Loucy (cell line): Measurements from ENCODE around the gene HRH2.
A peak's percentile ranks its signal among the peaks of the same experiment; 100 is the strongest.
"Not testable (repeated sequence)": the region's sequence is repeated elsewhere in the genome, so short reads cannot be mapped to it uniquely, and the experiment has no call there.

ENCODE experiments used
- H2AFZ ChIP-seq: fragments of 200-600 bp; sonication (generic); 2 replicates; pipeline ENCODE4 v1.6.0; 2016; ENCODE audit warnings: antibody characterized with exemption, mild to moderate bottlenecking, low read length, moderate library complexity
- H3F3A ChIP-seq: fragments of 200-600 bp; 2 replicates; pipeline ENCODE4 v1.6.0; 2016; ENCODE audit warnings: antibody characterized with exemption, low read depth, mild to moderate bottlenecking
- H3K27me3 ChIP-seq: fragments of 200-600 bp; sonication (generic); 2 replicates; pipeline ENCODE4 v1.6.1; 2014; ENCODE audit warnings: low read length, mild to moderate bottlenecking; ENCODE audit not compliant: insufficient read depth, poor library complexity, severe bottlenecking
- H3K36me3 ChIP-seq: fragments of 200-600 bp; sonication (generic); 2 replicates; pipeline ENCODE4 v1.6.1; 2016; ENCODE audit warnings: low read length; ENCODE audit not compliant: insufficient read depth
- H3K4me1 ChIP-seq: fragments of 200-600 bp; sonication (generic); 2 replicates; pipeline ENCODE4 v1.5.1; 2014; ENCODE audit warnings: low read length, mild to moderate bottlenecking; ENCODE audit not compliant: insufficient read depth, poor library complexity, severe bottlenecking
- H3K4me2 ChIP-seq: fragments of 200-600 bp; sonication (generic); 2 replicates; pipeline ENCODE4 v1.6.0; 2014; ENCODE audit warnings: antibody characterized with exemption, low read length, low read depth, mild to moderate bottlenecking; ENCODE audit not compliant: poor library complexity, severe bottlenecking
- H3K4me3 ChIP-seq: fragments of 200-600 bp; sonication (generic); 2 replicates; pipeline ENCODE4 v1.5.1; 2014; ENCODE audit warnings: low read length, mild to moderate bottlenecking, mixed read lengths; ENCODE audit not compliant: poor library complexity, severe bottlenecking
- H3K79me2 ChIP-seq: fragments of 200-600 bp; sonication (generic); 2 replicates; pipeline ENCODE4 v1.6.1; 2014; ENCODE audit warnings: low read length; ENCODE audit not compliant: insufficient read depth
- H3K9ac ChIP-seq: fragments of 200-600 bp; sonication (generic); 2 replicates; pipeline ENCODE4 v1.6.0; 2014; ENCODE audit warnings: mild to moderate bottlenecking, low read depth, low read length, moderate library complexity; ENCODE audit not compliant: poor library complexity, severe bottlenecking
- H3K9me2 ChIP-seq: fragments of 200-600 bp; sonication (generic); replicated peaks from 2 replicates; pipeline ENCODE4 v1.6.1; 2016; ENCODE audit warnings: low read depth, low read length, mixed read lengths
- H3K9me3 ChIP-seq: fragments of 200-600 bp; sonication (generic); 2 replicates; pipeline ENCODE4 v1.6.1; 2014; ENCODE audit warnings: mild to moderate bottlenecking, antibody characterized with exemption, low read length, low read depth; ENCODE audit not compliant: insufficient read depth
- H4K20me1 ChIP-seq: fragments of 200-600 bp; sonication (generic); 2 replicates; pipeline ENCODE4 v1.6.0; 2014; ENCODE audit warnings: antibody characterized with exemption, low read length, mild to moderate bottlenecking; ENCODE audit not compliant: insufficient read depth, poor library complexity, severe bottlenecking
- EZH2phosphoT487 ChIP-seq: fragments of 200-600 bp; IDR thresholded peaks from 2 replicates; pipeline ENCODE4 v1.6.1; 2018; ENCODE audit warnings: antibody characterized with exemption, mild to moderate bottlenecking, moderate library complexity, borderline replicate concordance
- TF ChIP-seq, protein P1 (sequence below): fragments of 200-600 bp; sonication (generic); conservative IDR thresholded peaks from 2 replicates; pipeline ENCODE4 v1.5.1; 2014; ENCODE audit warnings: mild to moderate bottlenecking, antibody characterized with exemption, low read length

Gene HRH2

DNA sequence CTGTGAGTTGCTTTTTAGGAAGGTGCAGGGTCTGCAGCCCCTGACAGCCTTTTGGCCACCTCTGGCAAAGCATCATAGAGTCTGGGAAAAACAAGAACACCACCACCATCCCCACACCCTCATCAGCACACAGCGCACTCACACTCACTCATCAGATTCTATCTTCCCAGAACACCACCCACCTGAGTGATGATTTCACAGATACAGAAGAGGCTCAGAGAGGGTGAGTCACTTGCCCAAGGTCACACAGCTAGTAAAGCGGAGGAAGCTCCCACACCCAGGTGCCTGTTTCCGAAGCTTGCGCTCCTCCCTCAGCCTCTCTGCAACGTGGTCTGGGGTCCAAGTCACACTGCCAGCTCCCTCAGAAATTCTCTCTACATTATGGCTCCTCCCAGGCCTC, 41.8 kb upstream of the HRH2 start:
- H3K4me2 ChIP-seq = no peak overlapping the region

DNA sequence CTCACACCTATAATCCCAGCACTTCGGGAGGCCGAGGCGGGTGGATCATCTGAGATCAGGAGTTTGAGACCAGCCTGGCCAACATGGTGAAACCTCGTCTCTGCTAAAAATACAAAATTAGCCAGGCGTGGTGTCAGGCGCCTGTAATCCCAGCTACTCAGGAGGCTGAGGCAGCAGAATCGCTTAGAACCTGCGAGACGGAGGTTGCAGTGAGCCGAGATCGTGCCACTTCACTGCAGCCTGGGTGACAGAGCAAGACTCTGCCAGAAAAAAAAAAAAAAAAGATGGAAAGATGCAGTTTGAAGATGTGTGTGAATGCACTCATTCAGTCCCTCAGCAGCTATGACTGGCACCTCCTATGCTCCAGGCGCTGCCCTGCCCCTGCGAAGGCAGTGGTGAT, 41.3 kb upstream of the HRH2 start:
- not testable (repeated sequence) for H3K9me2 ChIP-seq, H3K4me1 ChIP-seq, H2AFZ ChIP-seq, H3K9me3 ChIP-seq, H3F3A ChIP-seq, H3K4me3 ChIP-seq, H3K27me3 ChIP-seq, H4K20me1 ChIP-seq, H3K9ac ChIP-seq, H3K79me2 ChIP-seq, H3K4me2 ChIP-seq, H3K36me3 ChIP-seq

More for the DNA sequence above, 41.8 kb upstream of the HRH2 start:
- no peak overlapping the region for H3K9ac ChIP-seq
- no peaks in the 10 kb centered on the region for H3F3A ChIP-seq
- H3K79me2 ChIP-seq = no peaks in the 10 kb centered on the region
- no peaks in the 10 kb centered on the region for H3K9me3 ChIP-seq
- no peaks in the 10 kb centered on the region for H4K20me1 ChIP-seq
- no peaks in the 10 kb centered on the region for H3K9me2 ChIP-seq
- no peak overlapping the region for H2AFZ ChIP-seq
- H3K27me3 ChIP-seq = no peaks in the 10 kb centered on the region
- H3K36me3 ChIP-seq = no peaks in the 10 kb centered on the region
- no peak overlapping the region for H3K4me3 ChIP-seq
- TF ChIP-seq, protein P1, sequence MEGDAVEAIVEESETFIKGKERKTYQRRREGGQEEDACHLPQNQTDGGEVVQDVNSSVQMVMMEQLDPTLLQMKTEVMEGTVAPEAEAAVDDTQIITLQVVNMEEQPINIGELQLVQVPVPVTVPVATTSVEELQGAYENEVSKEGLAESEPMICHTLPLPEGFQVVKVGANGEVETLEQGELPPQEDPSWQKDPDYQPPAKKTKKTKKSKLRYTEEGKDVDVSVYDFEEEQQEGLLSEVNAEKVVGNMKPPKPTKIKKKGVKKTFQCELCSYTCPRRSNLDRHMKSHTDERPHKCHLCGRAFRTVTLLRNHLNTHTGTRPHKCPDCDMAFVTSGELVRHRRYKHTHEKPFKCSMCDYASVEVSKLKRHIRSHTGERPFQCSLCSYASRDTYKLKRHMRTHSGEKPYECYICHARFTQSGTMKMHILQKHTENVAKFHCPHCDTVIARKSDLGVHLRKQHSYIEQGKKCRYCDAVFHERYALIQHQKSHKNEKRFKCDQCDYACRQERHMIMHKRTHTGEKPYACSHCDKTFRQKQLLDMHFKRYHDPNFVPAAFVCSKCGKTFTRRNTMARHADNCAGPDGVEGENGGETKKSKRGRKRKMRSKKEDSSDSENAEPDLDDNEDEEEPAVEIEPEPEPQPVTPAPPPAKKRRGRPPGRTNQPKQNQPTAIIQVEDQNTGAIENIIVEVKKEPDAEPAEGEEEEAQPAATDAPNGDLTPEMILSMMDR = no peak
- H3K4me1 ChIP-seq = no peaks in the 10 kb centered on the region

DNA sequence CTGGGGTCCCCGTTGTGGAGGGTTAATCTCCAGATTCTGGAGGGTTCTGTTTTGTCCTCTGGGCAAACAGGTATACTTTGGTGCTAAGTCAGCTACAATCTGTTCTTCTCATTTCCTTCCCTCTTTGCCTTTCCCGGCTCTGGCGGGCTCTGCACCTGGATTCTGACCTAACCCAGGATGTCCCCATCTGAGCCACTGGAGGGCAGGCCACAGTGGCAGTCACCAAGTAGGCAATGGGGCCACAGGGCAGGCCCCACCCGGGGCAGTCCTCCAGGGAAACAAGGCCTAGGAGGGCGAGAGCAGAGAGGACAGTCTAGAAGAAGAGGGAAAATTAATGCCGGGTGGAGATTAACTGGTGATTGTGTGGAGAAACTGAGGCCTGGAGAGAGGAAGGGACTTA, 40.4 kb upstream of the HRH2 start:
- Histone ChIP-seq H3K79me2 (no peaks in the 10 kb centered on the region), H2AFZ (no peak overlapping the region), H3F3A (no peaks in the 10 kb centered on the region), H3K9ac (no peak overlapping the region), H3K9me3 (no peaks in the 10 kb centered on the region), H3K4me3 (no peak overlapping the region), H3K27me3 (no peaks in the 10 kb centered on the region), H3K4me1 (no peaks in the 10 kb centered on the region), H3K36me3 (no peaks in the 10 kb centered on the region), H4K20me1 (no peaks in the 10 kb centered on the region), H3K9me2 (no peaks in the 10 kb centered on the region), H3K4me2 (no peak overlapping the region)
- TF ChIP-seq, protein P1 = peak; percentile 40
- TF ChIP-seq EZH2phosphoT487 = no peak

DNA sequence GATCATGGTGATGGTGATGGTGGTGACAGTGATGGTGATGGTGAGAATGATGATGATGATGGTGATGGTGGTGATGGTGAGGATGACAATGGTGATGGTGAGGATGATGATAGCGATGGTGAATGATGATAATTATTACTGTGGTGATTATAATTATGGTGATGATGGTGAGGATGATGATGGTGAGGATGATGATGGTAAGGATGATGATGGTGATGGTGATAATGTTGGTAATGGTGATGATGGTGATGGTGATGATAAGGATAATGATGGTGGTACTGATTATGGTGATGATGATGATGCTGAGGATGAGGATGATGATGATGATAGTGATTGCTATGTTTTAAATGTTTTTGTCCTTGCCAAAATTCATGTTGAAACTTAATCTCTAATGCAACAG, 37.3 kb upstream of the HRH2 start:
- Histone ChIP-seq H3K36me3 (no peaks in the 10 kb centered on the region), H3K9ac (no peak overlapping the region), H3K9me3 (no peaks in the 10 kb centered on the region), H3K4me3 (no peak overlapping the region), H3K79me2 (no peaks in the 10 kb centered on the region), H4K20me1 (no peaks in the 10 kb centered on the region), H3K4me2 (no peak overlapping the region), H3K9me2 (no peaks in the 10 kb centered on the region), H3K4me1 (no peaks in the 10 kb centered on the region), H2AFZ (no peak overlapping the region), H3F3A (no peaks in the 10 kb centered on the region), H3K27me3 (no peaks in the 10 kb centered on the region)
- no peak for TF ChIP-seq EZH2phosphoT487
- TF ChIP-seq, protein P1 = no peak
